Endothelial cell of umbilical vein (primary cell): ENCODE results near the gene MEF2A.

ENCODE experiments used
- CTCF ChIP-seq, 2 donors: IDR thresholded peaks; 1 replicate in 1 of 2; 2 replicates in 1 of 2; pipeline ENCODE4 v1.5.1; 2011; ENCODE audit warnings: low read length in 2 of 2, mild to moderate bottlenecking in 2 of 2, moderate library complexity in 2 of 2, control low read depth in 1 of 2, inconsistent platforms in 1 of 2, low read depth in 1 of 2; ENCODE audit not compliant: insufficient read depth in 1 of 2; ENCODE audit errors: extremely low read depth in 1 of 2
- FOS ChIP-seq: IDR thresholded peaks from 2 replicates; pipeline ENCODE4 v1.6.1; 2011; ENCODE audit warnings: mild to moderate bottlenecking, low read length, moderate library complexity, borderline replicate concordance; ENCODE audit not compliant: insufficient read depth
- POLR2A ChIP-seq: IDR thresholded peaks from 2 replicates; pipeline ENCODE4 v1.6.1; 2012; ENCODE audit warnings: low read depth, mild to moderate bottlenecking, control low read depth, low read length
- POLR2AphosphoS5 ChIP-seq: IDR thresholded peaks from 2 replicates; pipeline ENCODE4 v1.6.1; 2012; ENCODE audit warnings: low read depth, mild to moderate bottlenecking, control low read depth, low read length, moderate library complexity; ENCODE audit not compliant: insufficient read depth

GRCh38 chr15:99536422-99537040 is 29.3 kb upstream of the MEF2A start:
- TF ChIP-seq POLR2AphosphoS5 (peak; percentile 42), CTCF (IDR thresholded peaks at IDR 0.05; ENCODE audit: extremely low read depth in 1 of 2, insufficient read depth in 1 of 2, low read depth in 1 of 2, low read length in 2 of 2) (no peak), POLR2A (no peak), FOS (peak; percentile 79)
